GM12878 (cell line): ENCODE data around the gene UGT1A8. TPM values are rescaled to one million over a fixed set of nuclear protein-coding genes. Genes with fewer than 3 reads are reported as not detected.

Experiments
- ATAC-seq: fragments of 200-7000 bp; cut with Tn5 transposase; 3 replicates; pipeline ENCODE4 v1.9.1; 2020; ENCODE audit warnings: mild to moderate bottlenecking, moderate library complexity
- BruUV-seq: library from RNA; stranded (reverse); fragments of 400-500 nt; replicated peaks from 2 replicates; lab custom pipeline; 2021; lab: Mats Ljungman, UMichigan
- CTCF ChIA-PET: fragments of 300-600 bp; sonication (Branson Sonifier 250); formaldehyde crosslinking; extraction: SDS; loops from one replicate; lab custom pipeline; 2021; ENCODE audit warnings: inconsistent platforms; lab: Yijun Ruan, JAX
- POLR2A ChIA-PET: fragments of 350-600 bp; formaldehyde crosslinking; extraction: SDS; loops from one replicate; lab custom pipeline; 2021; ENCODE audit warnings: inconsistent platforms; lab: Charles Lee
- RAD21 ChIA-PET: fragments of 300-600 bp; sonication (Branson Sonifier 250); formaldehyde crosslinking; loops from one replicate; lab custom pipeline; 2023; ENCODE audit warnings: antibody characterized with exemption; ENCODE audit not compliant: unreplicated experiment; lab: Charles Lee
- SMC1A ChIA-PET: fragments of 300-600 bp; sonication (Branson Sonifier 250); formaldehyde crosslinking; loops from one replicate; lab custom pipeline; 2023; ENCODE audit not compliant: unreplicated experiment, uncharacterized antibody; lab: Charles Lee
- DNase-seq: peaks from one replicate; pipeline ENCODE4 v3.0.0-alpha.2; 2011; ENCODE audit warnings: low read depth, low spot score
- FAIRE-seq: peaks from 3 replicates; lab custom pipeline; 2011; peaks lifted over from hg19 to GRCh38; lab: Jason Lieb, UNC
- H2AFZ ChIP-seq: 2 replicates; pipeline ENCODE4 v1.6.0; 2011; ENCODE audit warnings: low read depth, low read length, control low read depth; ENCODE audit not compliant: control insufficient read depth
- H3K27ac ChIP-seq: 2 replicates; pipeline ENCODE4 v1.5.1; 2011; ENCODE audit warnings: control low read depth; ENCODE audit not compliant: control insufficient read depth, insufficient read depth
- H3K27me3 ChIP-seq, 2 experiments: replicated peaks in 1 of 2; 2 replicates each; pipeline versions ENCODE4 v1.6.0 to v1.6.1; 2011; ENCODE audit warnings: low read length in 1 of 2; ENCODE audit not compliant: control insufficient read depth in 2 of 2, insufficient read depth in 2 of 2
- H3K36me3 ChIP-seq, 2 experiments: 2 replicates each; pipeline ENCODE4 v1.5.1; 2011; ENCODE audit warnings: low read length in 1 of 2; ENCODE audit not compliant: control insufficient read depth in 2 of 2, insufficient read depth in 2 of 2
- H3K4me1 ChIP-seq: 2 replicates; pipeline ENCODE4 v1.6.1; 2011; ENCODE audit warnings: mild to moderate bottlenecking, low read length, moderate library complexity, mixed read lengths; ENCODE audit not compliant: control insufficient read depth, insufficient read depth
- H3K4me2 ChIP-seq: 2 replicates; pipeline ENCODE4 v1.6.0; 2011; ENCODE audit warnings: control low read depth; ENCODE audit not compliant: control insufficient read depth, insufficient read depth
- H3K4me3 ChIP-seq: fragments of 200-600 bp; sonication (generic); 2 replicates; pipeline ENCODE4 v1.5.1; 2016
- H3K79me2 ChIP-seq: 2 replicates; pipeline ENCODE4 v1.6.0; 2011; ENCODE audit warnings: low read length; ENCODE audit not compliant: control insufficient read depth, insufficient read depth
- H3K9ac ChIP-seq: 2 replicates; pipeline ENCODE4 v1.8.0; 2011; ENCODE audit warnings: low read length, control low read depth, mixed read lengths; ENCODE audit not compliant: control insufficient read depth, insufficient read depth
- H3K9me3 ChIP-seq: replicated peaks from 3 replicates; pipeline ENCODE4 v1.5.1; 2011; ENCODE audit warnings: mild to moderate bottlenecking, low read length; ENCODE audit not compliant: control insufficient read depth, insufficient read depth
- H4K20me1 ChIP-seq: 2 replicates; pipeline ENCODE4 v1.6.0; 2011; ENCODE audit not compliant: control insufficient read depth, insufficient read depth
- BCLAF1 ChIP-seq: fragments of 450-650 bp; IDR thresholded peaks from 2 replicates; pipeline ENCODE4 v1.6.1; 2017; ENCODE audit warnings: antibody characterized with exemption, mild to moderate bottlenecking, moderate library complexity
- E2F8 ChIP-seq: fragments of 450-650 bp; IDR thresholded peaks from 2 replicates; pipeline ENCODE4 v1.6.1; 2018; ENCODE audit warnings: mild to moderate bottlenecking, low read depth, moderate library complexity; ENCODE audit not compliant: partially characterized antibody
- EP300 ChIP-seq, 2 experiments: fragments of 150-350 bp in 1 of 2; IDR thresholded peaks; 2 replicates each; pipeline ENCODE4 v1.6.1; 2011 to 2012; ENCODE audit warnings: low read depth in 2 of 2, low read length in 2 of 2, borderline replicate concordance in 1 of 2, improper control_type of control experiment in 1 of 2, inconsistent platforms in 1 of 2; ENCODE audit not compliant: control insufficient read depth in 1 of 2
- HDGF ChIP-seq: fragments of 450-650 bp; IDR thresholded peaks from 2 replicates; pipeline ENCODE4 v1.6.1; 2016; ENCODE audit warnings: antibody characterized with exemption
- IKZF2 ChIP-seq, 2 experiments: fragments of 450-650 bp; IDR thresholded peaks; 2 replicates each; pipeline ENCODE4 v1.6.1; 2017; ENCODE audit warnings: mild to moderate bottlenecking in 2 of 2, moderate library complexity in 2 of 2
- KAT2A ChIP-seq: conservative IDR thresholded peaks from 2 replicates; pipeline ENCODE4 v1.6.1; 2011; ENCODE audit warnings: low read depth, low read length; ENCODE audit not compliant: control insufficient read depth
- KDM1A ChIP-seq: fragments of 200-600 bp; sonication (generic); IDR thresholded peaks from 2 replicates; pipeline ENCODE4 v1.6.1; 2016; ENCODE audit warnings: borderline replicate concordance
- MTA2 ChIP-seq: fragments of 450-650 bp; IDR thresholded peaks from 2 replicates; pipeline ENCODE4 v1.6.1; 2016; ENCODE audit warnings: low read depth, mild to moderate bottlenecking, moderate library complexity
- RB1 ChIP-seq: fragments of 450-650 bp; formaldehyde crosslinking; IDR thresholded peaks from 2 replicates; pipeline ENCODE4 v1.6.1; 2017; ENCODE audit warnings: mild to moderate bottlenecking, borderline replicate concordance
- RELA ChIP-seq: fragments of 450-650 bp; IDR thresholded peaks from 2 replicates; pipeline ENCODE4 v1.8.0; 2014; ENCODE audit warnings: borderline replicate concordance; ENCODE audit not compliant: partially characterized antibody
- ZBED1 ChIP-seq: IDR thresholded peaks from 2 replicates; pipeline ENCODE4 v1.6.1; 2016; ENCODE audit warnings: borderline replicate concordance
- ZZZ3 ChIP-seq: IDR thresholded peaks from 2 replicates; pipeline ENCODE4 v1.6.1; 2011; ENCODE audit warnings: low read depth; ENCODE audit not compliant: control insufficient read depth, insufficient read length
- WGBS: methylation state at CpG from one replicate; pipeline ENCODE4 v1.1.6; 2016; ENCODE audit warnings: low lambda C conversion rate; ENCODE audit not compliant: insufficient replicate concordance, insufficient coverage; ENCODE audit errors: missing lambda C conversion rate; 5-methylcytosine and 5-hydroxymethylcytosine counted together
- in situ Hi-C: fragments of 300-500 bp; cut with MboI; formaldehyde crosslinking; loops from 9 replicates; pipeline ENCODE4 v1.14.3; 2018; ENCODE audit warnings: mixed read lengths
- intact Hi-C: fragments of 100-400 bp; cut with micrococcal nuclease; formaldehyde crosslinking; loops from one replicate; pipeline ENCODE4 v1.14.2; 2022; ENCODE audit not compliant: unreplicated experiment
- polyA plus RNA-seq, 11 experiments: library from polyadenylated mRNA; depleted of rRNA in 4 of 11; unstranded in 6 of 11; stranded (reverse) in 5 of 11; fragments of >200 nt; fragmentation: Nextera tagmentation in 4 of 11; fragmentation: Illumina TruSeq in 1 of 11; extraction: Ambion mirVana in 4 of 11; extraction: Trizol in 1 of 11; gene quantifications; 1 replicate in 1 of 11; 2 replicates in 10 of 11; pipeline versions ENCODE4 v1.2.1 to v1.2.3, GENCODE V29; 2011 to 2016; ENCODE audit warnings: inconsistent platforms in 2 of 11, missing spikeins in 2 of 11, low read depth in 1 of 11
- total RNA-seq, 4 experiments: library from RNA; depleted of rRNA in 3 of 4; stranded (reverse); fragments of >200 nt in 3 of 4; fragmentation: Illumina TruSeq in 1 of 4; extraction: Trizol in 1 of 4; gene quantifications; 2 replicates each; pipeline versions ENCODE4 v1.2.1 to v1.2.3, GENCODE V29; 2013 to 2021

Gene UGT1A8
- total and polyA plus RNA-seq, 10 of the 15 experiments (the other 5 are each of a cell fraction or from before 2014, with no cell fraction given) = not detected

GRCh38 chr2:233584210-233584609, 33.2 kb upstream of the UGT1A8 start:
- no peaks in the 10 kb centered on the region for H3K36me3 ChIP-seq
- no peaks in the 10 kb centered on the region for H3K9me3 ChIP-seq
- ChIA-PET POLR2A (no interaction called here), RAD21 (no interaction called here), CTCF (no interaction called here), SMC1A (no interaction called here)
- FAIRE-seq = no peak
- ATAC-seq = no peak
- H2AFZ ChIP-seq = no peak overlapping the region
- H3K27me3 ChIP-seq = no peaks in the 10 kb centered on the region
- 50% methylated on average over 1 of the region's 1 CpG for WGBS
- intact Hi-C loops = no loop called here
- H4K20me1 ChIP-seq = no peaks in the 10 kb centered on the region
- no peak overlapping the region for H3K4me2 ChIP-seq
- peaks cover 7% of the 10 kb centered on the region; the same call in 1 of the 2 replicates for H3K4me1 ChIP-seq
- no peak for TF ChIP-seq RB1
- TF ChIP-seq MTA2 = no peak
- TF ChIP-seq ZZZ3 = no peak
- no peak for TF ChIP-seq EP300 (IDR thresholded peaks at IDR 0.05; ENCODE audit: borderline replicate concordance in 1 of 2, control insufficient read depth in 1 of 2, low read depth in 2 of 2, low read length in 2 of 2)
- no peak for TF ChIP-seq BCLAF1
- no peak for TF ChIP-seq E2F8
- TF ChIP-seq RELA = no peak
- TF ChIP-seq HDGF = no peak
- no peak for TF ChIP-seq ZBED1
- no peak for TF ChIP-seq KAT2A
- TF ChIP-seq IKZF2 (IDR thresholded peaks at IDR 0.05) = no peak
- no peak for TF ChIP-seq KDM1A
- no peak for DNase-seq
- H3K27ac ChIP-seq = no peak overlapping the region
- H3K4me3 ChIP-seq = no peak overlapping the region
- no TSS peak for BruUV-seq
- H3K79me2 ChIP-seq = no peaks in the 10 kb centered on the region
- in situ Hi-C loops = no loop called here
- no peak overlapping the region for H3K9ac ChIP-seq
